ENCODE data around the gene ACTRT3.
A peak's percentile ranks its signal among the peaks of the same experiment; 100 is the strongest.
"Not testable (repeated sequence)": the region's sequence is repeated elsewhere in the genome, so short reads cannot be mapped to it uniquely, and the experiment has no call there.

Gene ACTRT3

GRCh38 chr3:169772305-169772896 lies 3.0 kb upstream of the ACTRT3 start:
- DNase-seq: peak; percentile 87 to 95

- DNase-seq: peak; percentile 86 to 94
Observed at GRCh38 chr3:169771497-169772304, 2.3 kb upstream of the ACTRT3 start.

GRCh38 chr3:169764882-169765612 lies 4.3 kb downstream of the ACTRT3 start, which contains the start of gene TERC:
Gene TERC (minus strand): TSS chr3:169765060.
- DNase-seq: peak; percentile 96 to 98

- DNase-seq: peak; percentile 14 to 54
Observed at GRCh38 chr3:169764312-169764881, 5.0 kb downstream of the ACTRT3 start.

- DNase-seq: no peak
Observed at GRCh38 chr3:169760479-169760878, 8.9 kb downstream of the ACTRT3 start.

- DNase-seq: no peak
Observed at GRCh38 chr3:169759256-169759655, 10.1 kb downstream of the ACTRT3 start.

- DNase-seq: no peak
Observed at GRCh38 chr3:169758359-169758994, 10.9 kb downstream of the ACTRT3 start.

GRCh38 chr3:169755488-169755887 lies 13.9 kb downstream of the ACTRT3 start:
- no peak for DNase-seq

GRCh38 chr3:169754711-169755110 lies 14.7 kb downstream of the ACTRT3 start:
- DNase-seq: no peak

- DNase-seq: no peak
Observed at GRCh38 chr3:169751875-169752274, 17.5 kb downstream of the ACTRT3 start.

- DNase-seq: no peak
Observed at GRCh38 chr3:169750665-169751064, 18.7 kb downstream of the ACTRT3 start.

GRCh38 chr3:169748670-169749069 lies 20.7 kb downstream of the ACTRT3 start:
- DNase-seq: no peak

- DNase-seq: no peak
Observed at GRCh38 chr3:169746924-169747323, 22.4 kb downstream of the ACTRT3 start.

- DNase-seq: peak in 1 of 2 experiments; percentile 40
Observed at GRCh38 chr3:169744366-169745054, 24.9 kb downstream of the ACTRT3 start.

- DNase-seq: no peak
Observed at GRCh38 chr3:169739067-169739466, 30.3 kb downstream of the ACTRT3 start.

- not testable (repeated sequence) for DNase-seq
Observed at GRCh38 chr3:169731857-169732256, 37.5 kb downstream of the ACTRT3 start.

- DNase-seq: no peak
Observed at GRCh38 chr3:169722724-169723123, 46.6 kb downstream of the ACTRT3 start.

- not testable (repeated sequence) for DNase-seq
Observed at GRCh38 chr3:169718415-169718814, 50.9 kb downstream of the ACTRT3 start.

All from NCI-H524 (cell line).